ENCODE results near the gene ZDHHC8. TPM values are rescaled to one million over a fixed set of nuclear protein-coding genes. Genes with fewer than 3 reads are reported as not detected.

Gene ZDHHC8
- 34.1 TPM for polyA plus RNA-seq
- long read RNA-seq, donor 1: 0 reads
- long read RNA-seq, donor 2, partial matches to known transcripts: 0 of 1 reads
- long read RNA-seq, donor 2, other reads (novel, unspliced or antisense): 0 of 1 reads
- long read RNA-seq, donor 3, full-length matches to known transcripts: 5 of 35 reads
- long read RNA-seq, donor 3, partial matches to known transcripts: 30 of 35 reads
- long read RNA-seq, donor 3, other reads (novel, unspliced or antisense): 0 of 35 reads
- long read RNA-seq, donor 4: 0 reads
- long read RNA-seq, donor 5, full-length matches to known transcripts: 2 of 2 reads
- long read RNA-seq, donor 5, partial matches to known transcripts: 0 of 2 reads
- long read RNA-seq, donor 5, other reads (novel, unspliced or antisense): 0 of 2 reads
- long read RNA-seq, donor 6, full-length matches to known transcripts: 2 of 17 reads
- long read RNA-seq, donor 6, partial matches to known transcripts: 15 of 17 reads
- long read RNA-seq, donor 6, other reads (novel, unspliced or antisense): 0 of 17 reads
- long read RNA-seq, donor 7, full-length matches to known transcripts: 1 of 1 reads
- long read RNA-seq, donor 7, partial matches to known transcripts: 0 of 1 reads
- long read RNA-seq, donor 7, other reads (novel, unspliced or antisense): 0 of 1 reads
- long read RNA-seq, donor 8, partial matches to known transcripts: 10 of 10 reads
- long read RNA-seq, donor 8, other reads (novel, unspliced or antisense): 0 of 10 reads
- long read RNA-seq, donor 9, full-length matches to known transcripts: 3 of 12 reads
- long read RNA-seq, donor 9, partial matches to known transcripts: 9 of 12 reads
- long read RNA-seq, donor 9, other reads (novel, unspliced or antisense): 0 of 12 reads
- long read RNA-seq, donor 10, full-length matches to known transcripts: 6 of 11 reads
- long read RNA-seq, donor 10, partial matches to known transcripts: 5 of 11 reads
- long read RNA-seq, donor 10, other reads (novel, unspliced or antisense): 0 of 11 reads
- long read RNA-seq, donor 11, full-length matches to known transcripts: 1 of 1 reads
- long read RNA-seq, donor 11, partial matches to known transcripts: 0 of 1 reads
- long read RNA-seq, donor 11, other reads (novel, unspliced or antisense): 0 of 1 reads

GRCh38 chr22:20131597-20131858 lies at the start of gene ZDHHC8:
ZDHHC8 (plus strand) TSS chr22:20131804; CDS start chr22:20131948, 144 bp downstream.
- no peaks in the 10 kb centered on the region for H3K27me3 ChIP-seq (ENCODE audit: control insufficient read depth, insufficient read depth, low read length)
- H3K9me3 ChIP-seq (ENCODE audit: control insufficient read depth, low read depth, low read length): no peaks in the 10 kb centered on the region
- peak within 1 kb of the TSS; percentile 75 for H3K27ac ChIP-seq (ENCODE audit: low read length)
- H3K4me1 ChIP-seq (ENCODE audit: control insufficient read depth, insufficient read depth, low read length): peaks cover 26% of the 10 kb centered on the region
- peak within 1 kb of the TSS; percentile 83 for H3K4me3 ChIP-seq (ENCODE audit: low read length)
- DNase-seq: no peak
- WGBS (ENCODE audit: insufficient coverage, low lambda C conversion rate): no CpG with 5 or more reads among the region's 43 CpGs
- H3K36me3 ChIP-seq (ENCODE audit: control insufficient read depth, insufficient read depth, low read length): peaks cover 13% of the 10 kb centered on the region

GRCh38 chr22:20083157-20083890 lies 48.3 kb upstream of the ZDHHC8 start:
- peaks cover 33% of the 10 kb centered on the region for H3K36me3 ChIP-seq (ENCODE audit: control insufficient read depth, insufficient read depth, low read length)
- H3K27me3 ChIP-seq (ENCODE audit: control insufficient read depth, insufficient read depth, low read length): no peaks in the 10 kb centered on the region
- H3K4me3 ChIP-seq (ENCODE audit: low read length): no peak overlapping the region
- DNase-seq: no peak
- WGBS (ENCODE audit: insufficient coverage, low lambda C conversion rate): no CpG with 5 or more reads among the region's 10 CpGs
- peaks cover 25% of the 10 kb centered on the region for H3K4me1 ChIP-seq (ENCODE audit: control insufficient read depth, insufficient read depth, low read length)
- H3K9me3 ChIP-seq (ENCODE audit: control insufficient read depth, low read depth, low read length): peaks cover 5% of the 10 kb centered on the region
- no peak overlapping the region for H3K27ac ChIP-seq (ENCODE audit: low read length)

- Histone ChIP-seq H3K4me3 (ENCODE audit: low read length) (no peak overlapping the region), H3K27me3 (ENCODE audit: control insufficient read depth, insufficient read depth, low read length) (no peaks in the 10 kb centered on the region), H3K27ac (ENCODE audit: low read length) (no peak overlapping the region), H3K36me3 (ENCODE audit: control insufficient read depth, insufficient read depth, low read length) (peaks cover 40% of the 10 kb centered on the region), H3K4me1 (ENCODE audit: control insufficient read depth, insufficient read depth, low read length) (peaks cover 25% of the 10 kb centered on the region), H3K9me3 (ENCODE audit: control insufficient read depth, low read depth, low read length) (peaks cover 5% of the 10 kb centered on the region)
- no peak for DNase-seq
- WGBS (ENCODE audit: insufficient coverage, low lambda C conversion rate): no CpG with 5 or more reads among the region's 10 CpGs
Observed at GRCh38 chr22:20083891-20084546, 47.6 kb upstream of the ZDHHC8 start.

GRCh38 chr22:20084547-20085413 lies 46.8 kb upstream of the ZDHHC8 start:
- Histone ChIP-seq H3K4me3 (ENCODE audit: low read length) (no peak overlapping the region), H3K9me3 (ENCODE audit: control insufficient read depth, low read depth, low read length) (peaks cover 5% of the 10 kb centered on the region), H3K27ac (ENCODE audit: low read length) (no peak overlapping the region), H3K4me1 (ENCODE audit: control insufficient read depth, insufficient read depth, low read length) (peaks cover 21% of the 10 kb centered on the region), H3K27me3 (ENCODE audit: control insufficient read depth, insufficient read depth, low read length) (no peaks in the 10 kb centered on the region), H3K36me3 (ENCODE audit: control insufficient read depth, insufficient read depth, low read length) (peaks cover 47% of the 10 kb centered on the region)
- WGBS (ENCODE audit: insufficient coverage, low lambda C conversion rate): no CpG with 5 or more reads among the region's 23 CpGs
- DNase-seq: peak in 1 of 2 donors; percentile 11

GRCh38 chr22:20085651-20086050 lies 46.0 kb upstream of the ZDHHC8 start:
- no peaks in the 10 kb centered on the region for H3K27me3 ChIP-seq (ENCODE audit: control insufficient read depth, insufficient read depth, low read length)
- H3K27ac ChIP-seq (ENCODE audit: low read length): no peak overlapping the region
- H3K4me1 ChIP-seq (ENCODE audit: control insufficient read depth, insufficient read depth, low read length): peaks cover 21% of the 10 kb centered on the region
- H3K9me3 ChIP-seq (ENCODE audit: control insufficient read depth, low read depth, low read length): peaks cover 5% of the 10 kb centered on the region
- H3K4me3 ChIP-seq (ENCODE audit: low read length): no peak overlapping the region
- no peak for DNase-seq
- no CpG with 5 or more reads among the region's 20 CpGs for WGBS (ENCODE audit: insufficient coverage, low lambda C conversion rate)
- H3K36me3 ChIP-seq (ENCODE audit: control insufficient read depth, insufficient read depth, low read length): peaks cover 56% of the 10 kb centered on the region

- no peak overlapping the region for H3K4me3 ChIP-seq (ENCODE audit: low read length)
- DNase-seq: no peak
- H3K27me3 ChIP-seq (ENCODE audit: control insufficient read depth, insufficient read depth, low read length): no peaks in the 10 kb centered on the region
- H3K36me3 ChIP-seq (ENCODE audit: control insufficient read depth, insufficient read depth, low read length): peaks cover 61% of the 10 kb centered on the region
- peaks cover 16% of the 10 kb centered on the region for H3K4me1 ChIP-seq (ENCODE audit: control insufficient read depth, insufficient read depth, low read length)
- 98% methylated on average over 11 of the region's 24 CpGs for WGBS (ENCODE audit: insufficient coverage, low lambda C conversion rate)
- peaks cover 5% of the 10 kb centered on the region for H3K9me3 ChIP-seq (ENCODE audit: control insufficient read depth, low read depth, low read length)
- H3K27ac ChIP-seq (ENCODE audit: low read length): no peak overlapping the region
Observed at GRCh38 chr22:20086101-20086599, 45.5 kb upstream of the ZDHHC8 start.

GRCh38 chr22:20086763-20087162 lies 44.8 kb upstream of the ZDHHC8 start:
- 86% methylated on average over 1 of the region's 5 CpGs for WGBS (ENCODE audit: insufficient coverage, low lambda C conversion rate)
- Histone ChIP-seq H3K9me3 (ENCODE audit: control insufficient read depth, low read depth, low read length) (peaks cover 5% of the 10 kb centered on the region), H3K4me3 (ENCODE audit: low read length) (no peak overlapping the region), H3K27ac (ENCODE audit: low read length) (no peak overlapping the region), H3K36me3 (ENCODE audit: control insufficient read depth, insufficient read depth, low read length) (peaks cover 67% of the 10 kb centered on the region), H3K27me3 (ENCODE audit: control insufficient read depth, insufficient read depth, low read length) (no peaks in the 10 kb centered on the region), H3K4me1 (ENCODE audit: control insufficient read depth, insufficient read depth, low read length) (peaks cover 10% of the 10 kb centered on the region)
- DNase-seq: no peak

- H3K4me1 ChIP-seq (ENCODE audit: control insufficient read depth, insufficient read depth, low read length): peaks cover 8% of the 10 kb centered on the region
- no peak overlapping the region for H3K4me3 ChIP-seq (ENCODE audit: low read length)
- WGBS (ENCODE audit: insufficient coverage, low lambda C conversion rate): no CpG with 5 or more reads among the region's 14 CpGs
- DNase-seq: no peak
- no peak overlapping the region for H3K27ac ChIP-seq (ENCODE audit: low read length)
- H3K9me3 ChIP-seq (ENCODE audit: control insufficient read depth, low read depth, low read length): peaks cover 5% of the 10 kb centered on the region
- no peaks in the 10 kb centered on the region for H3K27me3 ChIP-seq (ENCODE audit: control insufficient read depth, insufficient read depth, low read length)
- H3K36me3 ChIP-seq (ENCODE audit: control insufficient read depth, insufficient read depth, low read length): peaks cover 76% of the 10 kb centered on the region
Observed at GRCh38 chr22:20087319-20088262, 44.0 kb upstream of the ZDHHC8 start.

Measured in large intestine (tissue), 12 donors.